Measurements from ENCODE around the gene POLR2I.
"Not testable (repeated sequence)": the region's sequence is repeated elsewhere in the genome, so short reads cannot be mapped to it uniquely, and the experiment has no call there.

The POLR2I gene

GRCh38 chr19:36100476-36100875 lies 14.2 kb downstream of the POLR2I start:
- DNase-seq (ENCODE audit: low read depth): no peak

- DNase-seq (ENCODE audit: low read depth): no peak
These were observed 15.4 kb downstream of the POLR2I start for GRCh38 chr19:36099166-36099785.

GRCh38 chr19:36097036-36097435 lies 17.6 kb downstream of the POLR2I start:
- no peak for DNase-seq (ENCODE audit: low read depth)

- DNase-seq (ENCODE audit: low read depth): no peak
These were observed 21.0 kb downstream of the POLR2I start for GRCh38 chr19:36093687-36094086.

GRCh38 chr19:36093146-36093662 lies 21.5 kb downstream of the POLR2I start:
- DNase-seq (ENCODE audit: low read depth): no peak

GRCh38 chr19:36092566-36092965 lies 22.1 kb downstream of the POLR2I start:
- DNase-seq (ENCODE audit: low read depth): no peak

GRCh38 chr19:36090910-36091695 lies 23.6 kb downstream of the POLR2I start:
- no peak for DNase-seq (ENCODE audit: low read depth)

- no peak for DNase-seq (ENCODE audit: low read depth)
These were observed 24.8 kb downstream of the POLR2I start for GRCh38 chr19:36089847-36090246.

- DNase-seq (ENCODE audit: low read depth): no peak
These were observed 28.3 kb downstream of the POLR2I start for GRCh38 chr19:36086326-36086725.

- no peak for DNase-seq (ENCODE audit: low read depth)
These were observed 30.3 kb downstream of the POLR2I start for GRCh38 chr19:36084231-36085009.

- no peak for DNase-seq (ENCODE audit: low read depth)
These were observed 31.8 kb downstream of the POLR2I start for GRCh38 chr19:36082916-36083315.

GRCh38 chr19:36081894-36082293 lies 32.8 kb downstream of the POLR2I start:
- no peak for DNase-seq (ENCODE audit: low read depth)

GRCh38 chr19:36081385-36081784 lies 33.3 kb downstream of the POLR2I start:
- no peak for DNase-seq (ENCODE audit: low read depth)

GRCh38 chr19:36079389-36079945 lies 35.2 kb downstream of the POLR2I start:
- DNase-seq (ENCODE audit: low read depth): no peak

- DNase-seq (ENCODE audit: low read depth): no peak
These were observed 41.4 kb downstream of the POLR2I start for GRCh38 chr19:36073121-36073876.

- DNase-seq (ENCODE audit: low read depth): no peak
These were observed 42.6 kb downstream of the POLR2I start for GRCh38 chr19:36072081-36072480.

- DNase-seq (ENCODE audit: low read depth): not testable (repeated sequence)
These were observed 45.7 kb downstream of the POLR2I start for GRCh38 chr19:36068810-36069499.

- no peak for DNase-seq (ENCODE audit: low read depth)
These were observed 47.0 kb downstream of the POLR2I start for GRCh38 chr19:36067681-36068080.

- DNase-seq (ENCODE audit: low read depth): no peak
These were observed 49.8 kb downstream of the POLR2I start for GRCh38 chr19:36064826-36065225.

Measured in stimulated activated CD8-positive, alpha-beta memory T cell treated with anti-CD3 and anti-CD28 coated beads, Interleukin-7, amount 100 ng/mL, for 24 hours (primary cell).